CD14-positive monocyte (primary cell): ENCODE data around the gene IGF2BP1. TPM values are rescaled to one million over a fixed set of nuclear protein-coding genes. Genes with fewer than 3 reads are reported as not detected.
A peak's percentile ranks its signal among the peaks of the same experiment; 100 is the strongest.

Experiments
- DNase-seq, 3 donors: peaks; one replicate each; pipeline ENCODE4 v3.0.0-alpha.2; 2011 to 2022
- H2AFZ ChIP-seq: 2 replicates; pipeline ENCODE4 v1.6.0; 2012; ENCODE audit warnings: mild to moderate bottlenecking, low read depth, low read length, inconsistent platforms; ENCODE audit not compliant: insufficient read depth, poor library complexity, severe bottlenecking
- H3K27ac ChIP-seq, 2 donors: 1 replicate in 1 of 2; 2 replicates in 1 of 2; pipeline ENCODE4 v1.5.1; 2012 to 2013; ENCODE audit warnings: low read length in 2 of 2, control low read depth in 1 of 2, inconsistent platforms in 1 of 2, low read depth in 1 of 2, mild to moderate bottlenecking in 1 of 2
- H3K27me3 ChIP-seq, 2 donors: one replicate each; pipeline versions ENCODE4 v1.6.0 to v1.6.1; 2011 to 2013; ENCODE audit warnings: low read length in 2 of 2; ENCODE audit not compliant: control insufficient read depth in 2 of 2, insufficient read depth in 2 of 2
- H3K36me3 ChIP-seq, 2 donors: replicated peaks in 1 of 2; 1 replicate in 1 of 2; 2 replicates in 1 of 2; pipeline versions ENCODE4 v1.5.1 to v1.6.1; 2012 to 2013; ENCODE audit warnings: low read length in 2 of 2, control low read depth in 1 of 2, inconsistent platforms in 1 of 2, mild to moderate bottlenecking in 1 of 2; ENCODE audit not compliant: insufficient read depth in 2 of 2, control insufficient read depth in 1 of 2
- H3K4me1 ChIP-seq, 2 donors: 1 replicate in 1 of 2; 2 replicates in 1 of 2; pipeline versions ENCODE4 v1.5.1 to v1.6.1; 2012 to 2013; ENCODE audit warnings: low read length in 2 of 2, control low read depth in 1 of 2, inconsistent platforms in 1 of 2, mild to moderate bottlenecking in 1 of 2, moderate library complexity in 1 of 2; ENCODE audit not compliant: insufficient read depth in 2 of 2, control insufficient read depth in 1 of 2
- H3K4me2 ChIP-seq: replicated peaks from 2 replicates; pipeline ENCODE3; 2012; ENCODE audit warnings: low read length, moderate library complexity, mild to moderate bottlenecking; ENCODE audit not compliant: poor library complexity, severe bottlenecking; ENCODE audit errors: extremely low read depth
- H3K4me3 ChIP-seq, 3 experiments: fragments of 200-600 bp in 1 of 3; sonication (generic) in 1 of 3; replicated peaks in 1 of 3; 1 replicate in 2 of 3; 2 replicates in 1 of 3; pipeline ENCODE4 v1.5.1; 2011 to 2013; ENCODE audit warnings: low read length in 3 of 3, mild to moderate bottlenecking in 3 of 3, control low read depth in 2 of 3, low read depth in 2 of 3, inconsistent platforms in 1 of 3, moderate library complexity in 1 of 3
- H3K79me2 ChIP-seq: 2 replicates; pipeline ENCODE4 v1.6.0; 2012; ENCODE audit warnings: mild to moderate bottlenecking, control low read depth, inconsistent platforms, low read length, moderate library complexity; ENCODE audit not compliant: insufficient read depth
- H3K9ac ChIP-seq: 2 replicates; pipeline ENCODE4 v1.6.0; 2017; ENCODE audit warnings: low read length, mild to moderate bottlenecking; ENCODE audit not compliant: insufficient read depth, poor library complexity, severe bottlenecking
- H3K9me3 ChIP-seq, 2 donors: replicated peaks in 1 of 2; 1 replicate in 1 of 2; 2 replicates in 1 of 2; pipeline versions ENCODE4 v1.5.1 to v1.6.1; 2012 to 2013; ENCODE audit warnings: low read length in 2 of 2, control low read depth in 1 of 2; ENCODE audit not compliant: control insufficient read depth in 1 of 2, insufficient read depth in 1 of 2
- H4K20me1 ChIP-seq: 2 replicates; pipeline ENCODE4 v1.6.0; 2012; ENCODE audit warnings: mild to moderate bottlenecking, low read length, control low read depth, moderate library complexity; ENCODE audit not compliant: insufficient read depth
- H3K27ac Mint-ChIP-seq, 7 donors: one replicate each; pipeline ENCODE4 v1.8.0; 2020; ENCODE audit warnings: mild to moderate bottlenecking in 7 of 7, mixed read lengths in 7 of 7, moderate library complexity in 6 of 7, inconsistent platforms in 2 of 7
- H3K27me3 Mint-ChIP-seq, 3 donors: one replicate each; pipeline ENCODE4 v1.8.0; 2021 to 2022; ENCODE audit warnings: low read depth in 3 of 3, mild to moderate bottlenecking in 3 of 3, mixed read lengths in 3 of 3, moderate library complexity in 3 of 3, inconsistent platforms in 1 of 3
- H3K36me3 Mint-ChIP-seq, 2 donors: one replicate each; pipeline ENCODE4 v1.8.0; 2020; ENCODE audit warnings: mixed read lengths in 2 of 2, inconsistent platforms in 1 of 2, mild to moderate bottlenecking in 1 of 2
- H3K4me1 Mint-ChIP-seq: one replicate; pipeline ENCODE4 v1.8.0; 2020; ENCODE audit warnings: mild to moderate bottlenecking, mixed read lengths
- H3K4me3 Mint-ChIP-seq, 2 donors: one replicate each; pipeline ENCODE4 v1.8.0; 2020; ENCODE audit warnings: mild to moderate bottlenecking in 2 of 2, mixed read lengths in 2 of 2, moderate library complexity in 1 of 2
- H3K9me3 Mint-ChIP-seq, 7 donors: one replicate each; pipeline ENCODE4 v1.8.0; 2020 to 2022; ENCODE audit warnings: mixed read lengths in 7 of 7, mild to moderate bottlenecking in 6 of 7, moderate library complexity in 6 of 7, inconsistent platforms in 2 of 7
- WGBS: methylation state at CpG from one replicate; pipeline ENCODE4 v1.1.5; 2013; ENCODE audit warnings: missing lambda C conversion rate; ENCODE audit not compliant: insufficient coverage; 5-methylcytosine and 5-hydroxymethylcytosine counted together
- intact Hi-C, 2 donors: fragments of 100-400 bp; cut with micrococcal nuclease; formaldehyde crosslinking; loops; one replicate each; pipeline versions ENCODE4 v1.15.0 to v1.15.1; 2023
- polyA plus RNA-seq, 3 donors: library from polyadenylated mRNA; depleted of rRNA in 1 of 3; unstranded in 2 of 3; stranded (reverse) in 1 of 3; fragments of 300-500 nt in 2 of 3; fragments of >200 nt in 1 of 3; fragmentation: Illumina TruSeq in 2 of 3; gene quantifications; 1 replicate in 2 of 3; 2 replicates in 1 of 3; pipeline ENCODE4 v1.2.3, GENCODE V29; 2012 to 2021
- TF ChIP-seq, protein P1 (sequence below): fragments of 200-600 bp; IDR thresholded peaks from one replicate; pipeline ENCODE4 v1.8.0; 2022; ENCODE audit warnings: antibody characterized with exemption, mild to moderate bottlenecking

Gene IGF2BP1
- polyA plus RNA-seq, 3 donors: not detected

DNA sequence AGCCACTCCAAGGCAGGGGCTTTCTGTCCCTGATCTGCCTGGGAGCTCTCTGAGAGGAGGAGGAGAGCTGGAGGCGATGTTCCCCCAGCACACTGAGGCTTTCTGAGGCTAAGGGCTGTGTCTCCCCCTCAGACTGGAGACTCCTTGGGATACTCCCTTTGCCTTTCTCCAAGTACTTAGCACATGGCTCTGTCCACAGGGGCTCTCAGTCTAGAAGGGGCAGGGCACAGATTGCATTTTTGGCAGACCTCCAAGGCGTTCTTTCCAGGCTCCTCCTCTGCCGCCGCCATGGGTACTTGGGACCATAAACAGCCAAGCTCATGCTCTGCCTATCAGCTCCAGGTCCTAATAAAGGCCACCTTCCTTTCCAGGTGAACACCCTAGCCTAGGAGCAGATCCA is 27.0 kb upstream of the IGF2BP1 start:
- Histone ChIP-seq H2AFZ (no peak overlapping the region), H3K27me3 (peaks cover 3 to 10% of the 10 kb centered on the region in 2 donors), H3K4me1 (no peaks in the 10 kb centered on the region), H3K4me2 (no peak overlapping the region), H3K4me3 (no peak overlapping the region), H3K36me3 (no peaks in the 10 kb centered on the region), H3K79me2 (no peaks in the 10 kb centered on the region), H3K9ac (no peak overlapping the region), H3K9me3 (no peaks in the 10 kb centered on the region), H3K27ac (no peak overlapping the region), H4K20me1 (no peaks in the 10 kb centered on the region)
- no peak for DNase-seq
- 81% methylated on average over 3 of the region's 4 CpGs for WGBS
- TF ChIP-seq, protein P1, sequence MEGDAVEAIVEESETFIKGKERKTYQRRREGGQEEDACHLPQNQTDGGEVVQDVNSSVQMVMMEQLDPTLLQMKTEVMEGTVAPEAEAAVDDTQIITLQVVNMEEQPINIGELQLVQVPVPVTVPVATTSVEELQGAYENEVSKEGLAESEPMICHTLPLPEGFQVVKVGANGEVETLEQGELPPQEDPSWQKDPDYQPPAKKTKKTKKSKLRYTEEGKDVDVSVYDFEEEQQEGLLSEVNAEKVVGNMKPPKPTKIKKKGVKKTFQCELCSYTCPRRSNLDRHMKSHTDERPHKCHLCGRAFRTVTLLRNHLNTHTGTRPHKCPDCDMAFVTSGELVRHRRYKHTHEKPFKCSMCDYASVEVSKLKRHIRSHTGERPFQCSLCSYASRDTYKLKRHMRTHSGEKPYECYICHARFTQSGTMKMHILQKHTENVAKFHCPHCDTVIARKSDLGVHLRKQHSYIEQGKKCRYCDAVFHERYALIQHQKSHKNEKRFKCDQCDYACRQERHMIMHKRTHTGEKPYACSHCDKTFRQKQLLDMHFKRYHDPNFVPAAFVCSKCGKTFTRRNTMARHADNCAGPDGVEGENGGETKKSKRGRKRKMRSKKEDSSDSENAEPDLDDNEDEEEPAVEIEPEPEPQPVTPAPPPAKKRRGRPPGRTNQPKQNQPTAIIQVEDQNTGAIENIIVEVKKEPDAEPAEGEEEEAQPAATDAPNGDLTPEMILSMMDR: no peak
- H3K4me3 Mint-ChIP-seq: no peak overlapping the region
- H3K27ac Mint-ChIP-seq: no peak overlapping the region
- intact Hi-C loops: no loop called here
- H3K36me3 Mint-ChIP-seq: no peaks in the 10 kb centered on the region
- peaks cover 24 to 58% (median 42%) of the 10 kb centered on the region in 3 donors for H3K27me3 Mint-ChIP-seq
- H3K4me1 Mint-ChIP-seq: peaks cover 2% of the 10 kb centered on the region
- no peaks in the 10 kb centered on the region for H3K9me3 Mint-ChIP-seq

DNA sequence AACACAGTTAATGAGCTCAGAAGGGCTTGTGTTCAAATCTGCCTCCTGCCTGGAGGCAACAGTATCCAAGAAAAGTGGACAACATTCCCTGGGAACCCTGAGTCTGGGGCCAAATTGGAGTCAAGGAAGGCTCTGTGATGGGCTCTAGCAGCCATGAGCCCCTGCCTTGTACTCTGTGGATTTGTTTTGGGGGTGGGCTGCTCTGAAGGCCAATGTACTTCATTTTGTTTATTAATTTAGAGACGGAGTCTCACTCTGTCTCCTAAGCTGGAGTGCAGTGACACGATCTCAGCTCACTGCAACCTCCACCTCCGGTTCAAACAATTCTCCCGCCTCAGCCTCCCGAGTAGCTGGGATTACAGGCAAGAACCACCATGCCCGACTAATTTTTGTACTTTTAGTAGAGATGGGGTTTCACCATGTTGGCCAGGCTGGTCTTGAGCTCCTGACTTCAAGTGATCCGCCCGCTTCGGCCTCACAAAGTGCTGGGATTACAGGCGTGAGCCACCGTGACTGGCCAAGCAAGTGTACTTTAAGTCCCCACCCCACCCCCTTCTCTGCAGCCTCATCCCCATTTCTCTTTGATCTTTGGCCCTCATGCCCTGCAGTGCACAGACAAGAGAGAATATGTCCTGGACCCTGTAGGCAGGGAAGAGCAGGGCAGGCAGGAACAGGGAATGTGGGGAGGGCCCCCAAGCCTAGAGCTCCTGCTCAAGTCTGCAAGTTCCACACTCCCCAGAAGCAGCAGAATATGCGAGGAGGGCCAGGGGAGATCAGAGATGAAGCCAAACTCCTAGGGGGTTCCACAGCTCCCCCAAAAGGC is 26.1 kb upstream of the IGF2BP1 start:
- TF ChIP-seq, protein P1: no peak
- WGBS: 97% methylated on average over 7 of the region's 12 CpGs
- Histone ChIP-seq H3K4me1 (no peaks in the 10 kb centered on the region), H3K4me3 (no peak overlapping the region), H4K20me1 (no peaks in the 10 kb centered on the region), H3K9ac (no peak overlapping the region), H3K36me3 (no peaks in the 10 kb centered on the region), H3K4me2 (no peak overlapping the region), H2AFZ (no peak overlapping the region), H3K79me2 (no peaks in the 10 kb centered on the region), H3K27ac (no peak overlapping the region), H3K9me3 (no peaks in the 10 kb centered on the region), H3K27me3 (peaks cover 3 to 10% of the 10 kb centered on the region in 2 donors)
- Mint-ChIP-seq H3K36me3 (no peaks in the 10 kb centered on the region), H3K4me1 (peaks cover 2% of the 10 kb centered on the region), H3K27me3 (peaks cover 24 to 63% (median 47%) of the 10 kb centered on the region in 3 donors), H3K4me3 (peak overlapping the region in 1 of 2 donors; percentile 21), H3K27ac (peak overlapping the region in 1 of 7 donors; percentile 26), H3K9me3 (no peaks in the 10 kb centered on the region)
- intact Hi-C loops: no loop called here
- DNase-seq: no peak
